ENCODE results near the gene GAL3ST2. TPM values are rescaled to one million over a fixed set of nuclear protein-coding genes. Genes with fewer than 3 reads are reported as not detected.
"Not testable (repeated sequence)": the region's sequence is repeated elsewhere in the genome, so short reads cannot be mapped to it uniquely, and the experiment has no call there.

GAL3ST2 gene
- total and polyA plus RNA-seq, 4 donors = 0.03 to 0.33 (median 0.23) TPM; not detected in 1

DNA sequence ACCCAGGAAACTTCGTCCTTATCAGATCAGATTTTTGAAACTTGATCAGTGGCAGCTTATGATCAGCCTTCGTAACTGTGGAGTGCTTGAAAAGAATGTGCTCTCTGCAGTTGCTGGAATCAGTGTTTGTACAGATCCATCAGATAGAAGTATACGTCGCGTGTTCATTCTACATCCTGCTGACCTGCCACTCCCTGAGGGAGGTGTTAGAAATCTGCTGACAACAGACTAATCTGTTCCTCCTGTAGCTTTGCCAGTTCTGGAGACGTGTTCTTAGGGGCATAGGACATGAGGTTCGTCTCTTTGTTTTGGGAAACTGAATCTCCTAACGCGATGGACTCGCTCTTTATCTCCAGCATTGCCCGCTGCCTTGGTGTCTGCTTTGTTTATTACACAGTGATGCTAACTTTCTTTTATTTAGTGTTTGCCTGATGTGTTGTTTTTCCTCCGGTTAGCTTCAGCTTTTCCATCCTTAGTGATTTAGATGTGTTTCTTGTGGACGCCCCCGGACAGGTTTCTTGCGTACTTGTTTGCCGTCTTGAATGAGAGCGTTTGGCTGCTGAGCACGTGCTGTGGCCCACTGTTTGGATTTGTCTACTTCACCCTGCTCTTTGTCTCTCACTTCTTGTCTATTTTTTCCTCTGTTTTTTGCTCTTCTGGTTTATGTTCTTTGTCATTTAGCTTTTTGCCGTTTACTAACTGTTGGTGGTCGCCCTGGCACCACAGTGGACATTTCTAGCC is 17.4 kb upstream of the GAL3ST2 start:
- 84% methylated on average over 20 of the region's 20 CpGs for WGBS
- no peak for TF ChIP-seq JUND (IDR thresholded peaks at IDR 0.05)
- no peak for TF ChIP-seq GABPA (IDR thresholded peaks at IDR 0.05 in 1 of 2, conservative IDR thresholded peaks at IDR 0.05 in 1 of 2)
- no peak for TF ChIP-seq REST (IDR thresholded peaks at IDR 0.05)
- no peak for TF ChIP-seq YY1 (IDR thresholded peaks at IDR 0.05)
- no peak for TF ChIP-seq ZBTB33 (IDR thresholded peaks at IDR 0.05)
- no peak for TF ChIP-seq RAD21 (IDR thresholded peaks at IDR 0.05)
- TF ChIP-seq HNF4A (conservative IDR thresholded peaks at IDR 0.05) = no peak
- no peak for TF ChIP-seq FOXA2 (IDR thresholded peaks at IDR 0.05)
- TF ChIP-seq SP1 (IDR thresholded peaks at IDR 0.05) = no peak
- TF ChIP-seq MAX (IDR thresholded peaks at IDR 0.05) = no peak
- TF ChIP-seq EGR1 (IDR thresholded peaks at IDR 0.05; ENCODE audit: low read depth in 2 of 2) = no peak
- Histone ChIP-seq H3K36me3 (ENCODE audit: control insufficient read depth in 4 of 4, insufficient read depth in 3 of 4, low read depth in 1 of 4, low read length in 3 of 4) (peaks cover 6 to 28% (median 16%) of the 10 kb centered on the region in 4 donors), H3K27ac (ENCODE audit: low read depth in 1 of 2, low read length in 2 of 2) (no peak overlapping the region), H3K9me3 (ENCODE audit: control insufficient read depth in 4 of 4, low read length in 3 of 4) (no peaks in the 10 kb centered on the region), H3K4me3 (ENCODE audit: low read depth in 1 of 3, low read length in 3 of 3) (no peak overlapping the region), H3K4me1 (ENCODE audit: control insufficient read depth in 4 of 4, insufficient read depth in 4 of 4, low read length in 3 of 4) (peaks cover 0 to 4% (median 2%) of the 10 kb centered on the region in 4 donors), H3K9ac (ENCODE audit: low read depth in 1 of 2, low read length in 2 of 2) (no peak overlapping the region), H3K27me3 (ENCODE audit: control insufficient read depth in 4 of 4, insufficient read depth in 4 of 4, low read length in 3 of 4) (no peaks in the 10 kb centered on the region)
- DNase-seq (ENCODE audit: low spot score) = no peak

DNA sequence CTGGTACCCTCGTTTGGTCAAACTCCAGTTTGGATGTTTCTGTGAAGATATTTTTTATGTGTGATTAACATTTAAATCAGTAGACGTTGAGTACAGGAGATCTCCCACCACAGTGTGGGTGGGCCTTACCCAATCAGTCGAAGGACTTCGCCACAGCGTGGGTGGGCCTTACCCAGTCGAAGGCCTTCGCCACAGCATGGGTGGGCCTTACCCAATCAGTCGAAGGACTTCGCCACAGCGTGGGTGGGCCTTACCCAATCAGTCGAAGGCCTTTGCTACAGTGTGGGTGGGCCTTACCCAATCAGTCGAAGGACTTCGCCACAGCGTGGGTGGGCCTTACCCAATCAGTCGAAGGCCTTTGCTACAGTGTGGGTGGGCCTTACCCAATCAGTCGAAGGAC is 16.7 kb upstream of the GAL3ST2 start:
- H3K4me1 ChIP-seq (ENCODE audit: control insufficient read depth in 4 of 4, insufficient read depth in 4 of 4, low read length in 3 of 4); H3K9me3 ChIP-seq (ENCODE audit: control insufficient read depth in 4 of 4, low read length in 3 of 4); H3K4me3 ChIP-seq (ENCODE audit: low read depth in 1 of 3, low read length in 3 of 3); DNase-seq (ENCODE audit: low spot score); H3K27ac ChIP-seq (ENCODE audit: low read depth in 1 of 2, low read length in 2 of 2); H3K9ac ChIP-seq (ENCODE audit: low read depth in 1 of 2, low read length in 2 of 2); H3K27me3 ChIP-seq (ENCODE audit: control insufficient read depth in 4 of 4, insufficient read depth in 4 of 4, low read length in 3 of 4): not testable (repeated sequence)
- peaks cover 6 to 28% (median 15%) of the 10 kb centered on the region in 4 donors for H3K36me3 ChIP-seq (ENCODE audit: control insufficient read depth in 4 of 4, insufficient read depth in 3 of 4, low read depth in 1 of 4, low read length in 3 of 4)
- WGBS = 96% methylated on average over 11 of the region's 16 CpGs

DNA sequence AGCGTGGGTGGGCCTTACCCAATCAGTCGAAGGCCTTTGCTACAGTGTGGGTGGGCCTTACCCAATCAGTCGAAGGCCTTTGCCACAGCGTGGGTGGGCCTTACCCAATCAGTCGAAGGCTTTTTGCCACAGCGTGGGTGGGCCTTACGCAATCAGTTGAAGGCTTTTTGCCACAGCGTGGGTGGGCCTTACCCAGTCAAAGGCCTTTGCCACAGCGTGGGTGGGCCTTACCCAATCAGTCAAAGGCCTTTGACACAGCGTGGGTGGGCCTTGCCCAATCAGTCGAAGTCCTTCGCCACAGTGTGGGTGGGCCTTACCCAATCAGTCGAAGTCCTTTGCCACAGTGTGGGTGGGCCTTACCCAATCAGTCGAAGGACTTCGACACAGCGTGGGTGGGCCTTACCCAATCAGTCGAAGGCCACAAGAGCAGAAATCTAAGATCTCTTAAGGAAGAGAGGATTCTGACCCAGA is 16.3 kb upstream of the GAL3ST2 start:
- 95% methylated on average over 17 of the region's 17 CpGs for WGBS
- Histone ChIP-seq H3K4me1 (ENCODE audit: control insufficient read depth in 4 of 4, insufficient read depth in 4 of 4, low read length in 3 of 4) (peaks cover 0 to 4% (median 2%) of the 10 kb centered on the region in 4 donors), H3K27ac (ENCODE audit: low read depth in 1 of 2, low read length in 2 of 2) (no peak overlapping the region), H3K9ac (ENCODE audit: low read depth in 1 of 2, low read length in 2 of 2) (no peak overlapping the region), H3K27me3 (ENCODE audit: control insufficient read depth in 4 of 4, insufficient read depth in 4 of 4, low read length in 3 of 4) (no peaks in the 10 kb centered on the region), H3K36me3 (ENCODE audit: control insufficient read depth in 4 of 4, insufficient read depth in 3 of 4, low read depth in 1 of 4, low read length in 3 of 4) (peaks cover 6 to 28% (median 14%) of the 10 kb centered on the region in 4 donors), H3K4me3 (ENCODE audit: low read depth in 1 of 3, low read length in 3 of 3) (no peak overlapping the region), H3K9me3 (ENCODE audit: control insufficient read depth in 4 of 4, low read length in 3 of 4) (no peaks in the 10 kb centered on the region)
- DNase-seq (ENCODE audit: low spot score) = no peak
- TF ChIP-seq MAX (IDR thresholded peaks at IDR 0.05) (no peak), YY1 (IDR thresholded peaks at IDR 0.05) (no peak), REST (IDR thresholded peaks at IDR 0.05) (no peak), GABPA (IDR thresholded peaks at IDR 0.05 in 1 of 2, conservative IDR thresholded peaks at IDR 0.05 in 1 of 2) (no peak), NR2F2 (IDR thresholded peaks at IDR 0.05) (no peak), HNF4A (conservative IDR thresholded peaks at IDR 0.05) (no peak), FOXA2 (IDR thresholded peaks at IDR 0.05) (no peak), RXRA (IDR thresholded peaks at IDR 0.05) (no peak), EGR1 (IDR thresholded peaks at IDR 0.05; ENCODE audit: low read depth in 2 of 2) (no peak)
- TF ChIP-seq, protein P1, sequence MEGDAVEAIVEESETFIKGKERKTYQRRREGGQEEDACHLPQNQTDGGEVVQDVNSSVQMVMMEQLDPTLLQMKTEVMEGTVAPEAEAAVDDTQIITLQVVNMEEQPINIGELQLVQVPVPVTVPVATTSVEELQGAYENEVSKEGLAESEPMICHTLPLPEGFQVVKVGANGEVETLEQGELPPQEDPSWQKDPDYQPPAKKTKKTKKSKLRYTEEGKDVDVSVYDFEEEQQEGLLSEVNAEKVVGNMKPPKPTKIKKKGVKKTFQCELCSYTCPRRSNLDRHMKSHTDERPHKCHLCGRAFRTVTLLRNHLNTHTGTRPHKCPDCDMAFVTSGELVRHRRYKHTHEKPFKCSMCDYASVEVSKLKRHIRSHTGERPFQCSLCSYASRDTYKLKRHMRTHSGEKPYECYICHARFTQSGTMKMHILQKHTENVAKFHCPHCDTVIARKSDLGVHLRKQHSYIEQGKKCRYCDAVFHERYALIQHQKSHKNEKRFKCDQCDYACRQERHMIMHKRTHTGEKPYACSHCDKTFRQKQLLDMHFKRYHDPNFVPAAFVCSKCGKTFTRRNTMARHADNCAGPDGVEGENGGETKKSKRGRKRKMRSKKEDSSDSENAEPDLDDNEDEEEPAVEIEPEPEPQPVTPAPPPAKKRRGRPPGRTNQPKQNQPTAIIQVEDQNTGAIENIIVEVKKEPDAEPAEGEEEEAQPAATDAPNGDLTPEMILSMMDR (IDR thresholded peaks at IDR 0.05; ENCODE audit: low read depth, low read length, missing input control) = no peak
